GM23338 (cell line): ENCODE results near the gene LYPLAL1. TPM values are rescaled to one million over a fixed set of nuclear protein-coding genes. Genes with fewer than 3 reads are reported as not detected.

Experiments used
- ATAC-seq: fragments of 200-7000 bp; cut with Tn5 transposase; 3 replicates; pipeline ENCODE4 v1.9.1; 2020
- DNase-seq: peaks from one replicate; pipeline ENCODE4 v3.0.0-alpha.2; 2015; ENCODE audit warnings: low spot score
- H2AFZ ChIP-seq: fragments of 200-600 bp; sonication (generic); 2 replicates; pipeline ENCODE4 v1.8.0; 2016; ENCODE audit warnings: antibody characterized with exemption, mild to moderate bottlenecking, moderate library complexity
- H3F3A ChIP-seq: fragments of 200-600 bp; sonication (generic); replicated peaks from 2 replicates; pipeline ENCODE4 v1.8.0; 2017; ENCODE audit warnings: antibody characterized with exemption, mixed run types, low read depth
- H3K27ac ChIP-seq: fragments of 200-600 bp; sonication (generic); 2 replicates; pipeline ENCODE4 v1.6.1; 2016; ENCODE audit warnings: low read depth
- H3K27me3 ChIP-seq: fragments of 200-600 bp; sonication (generic); 2 replicates; pipeline ENCODE4 v1.8.0; 2016; ENCODE audit warnings: mild to moderate bottlenecking, mixed run types, moderate library complexity; ENCODE audit not compliant: insufficient read depth
- H3K36me3 ChIP-seq: fragments of 200-600 bp; sonication (generic); 2 replicates; pipeline ENCODE4 v1.8.0; 2016; ENCODE audit warnings: mild to moderate bottlenecking; ENCODE audit not compliant: insufficient read depth
- H3K4me1 ChIP-seq: fragments of 200-600 bp; sonication (generic); 2 replicates; pipeline ENCODE4 v1.8.0; 2016; ENCODE audit warnings: mild to moderate bottlenecking, moderate library complexity; ENCODE audit not compliant: insufficient read depth
- H3K4me2 ChIP-seq: fragments of 200-600 bp; sonication (generic); 2 replicates; pipeline ENCODE4 v1.7.1; 2017; ENCODE audit warnings: mixed run types
- H3K4me3 ChIP-seq: fragments of 200-600 bp; sonication (generic); 2 replicates; pipeline ENCODE4 v1.6.1; 2016; ENCODE audit warnings: mixed run types
- H3K79me2 ChIP-seq: fragments of 200-600 bp; sonication (generic); replicated peaks from 2 replicates; pipeline ENCODE4 v1.8.0; 2017; ENCODE audit warnings: mild to moderate bottlenecking; ENCODE audit not compliant: insufficient read depth
- H3K9me2 ChIP-seq: fragments of 200-600 bp; sonication (generic); 2 replicates; pipeline ENCODE4 v1.8.0; 2017; ENCODE audit not compliant: insufficient read depth
- H4K20me1 ChIP-seq: fragments of 200-600 bp; sonication (generic); replicated peaks from 2 replicates; pipeline ENCODE4 v1.8.0; 2017; ENCODE audit warnings: mild to moderate bottlenecking; ENCODE audit not compliant: insufficient read depth
- H3K27ac Mint-ChIP-seq: 2 replicates; pipeline ENCODE4 v1.8.0; 2020; ENCODE audit warnings: inconsistent platforms, mild to moderate bottlenecking, moderate library complexity, mixed read lengths
- H3K27me3 Mint-ChIP-seq: 3 replicates; pipeline ENCODE4 v1.8.0; 2022; ENCODE audit warnings: low read depth, mild to moderate bottlenecking, moderate library complexity, mixed read lengths, inconsistent platforms; ENCODE audit not compliant: insufficient read depth, poor library complexity
- H3K36me3 Mint-ChIP-seq: 3 replicates; pipeline ENCODE4 v1.8.0; 2021; ENCODE audit warnings: low read depth, mild to moderate bottlenecking, inconsistent platforms, moderate library complexity, mixed read lengths
- H3K4me1 Mint-ChIP-seq: 3 replicates; pipeline ENCODE4 v1.8.0; 2020; ENCODE audit warnings: mild to moderate bottlenecking, inconsistent platforms, mixed read lengths
- H3K4me3 Mint-ChIP-seq: 3 replicates; pipeline ENCODE4 v1.8.0; 2021; ENCODE audit warnings: moderate library complexity, mild to moderate bottlenecking, inconsistent platforms, mixed read lengths
- H3K9me3 Mint-ChIP-seq: 3 replicates; pipeline ENCODE4 v1.8.0; 2020; ENCODE audit warnings: moderate library complexity, mild to moderate bottlenecking, inconsistent platforms, mixed read lengths
- CREB1 ChIP-seq: fragments of 250-450 bp; sonication (Bioruptor Pico); IDR thresholded peaks from 2 replicates; pipeline ENCODE4 v1.5.0; 2020; ENCODE audit warnings: low read depth, mild to moderate bottlenecking, moderate library complexity
- EZH2 ChIP-seq: fragments of 200-600 bp; sonication (generic); IDR thresholded peaks from one replicate; pipeline ENCODE4 v1.8.0; 2017; ENCODE audit warnings: antibody characterized with exemption, mild to moderate bottlenecking, low read depth; ENCODE audit not compliant: unreplicated experiment
- EZH2phosphoT487 ChIP-seq: fragments of 200-600 bp; sonication (generic); IDR thresholded peaks from one replicate; pipeline ENCODE4 v1.8.1; 2018; ENCODE audit warnings: antibody characterized with exemption; ENCODE audit not compliant: unreplicated experiment
- JUNB ChIP-seq: IDR thresholded peaks from one replicate; pipeline ENCODE4 v1.6.1; 2016; ENCODE audit warnings: antibody characterized with exemption; ENCODE audit not compliant: unreplicated experiment
- NANOG ChIP-seq: IDR thresholded peaks from 2 replicates; pipeline ENCODE4 v1.6.1; 2016; ENCODE audit warnings: antibody characterized with exemption, borderline replicate concordance
- POLR2AphosphoS5 ChIP-seq: IDR thresholded peaks from 2 replicates; pipeline ENCODE4 v1.6.1; 2016; ENCODE audit warnings: antibody characterized with exemption, low read depth
- REST ChIP-seq: IDR thresholded peaks from one replicate; pipeline ENCODE4 v1.6.1; 2018; ENCODE audit warnings: antibody characterized with exemption; ENCODE audit not compliant: unreplicated experiment
- STAT1 ChIP-seq: IDR thresholded peaks from one replicate; pipeline ENCODE4 v1.6.1; 2016; ENCODE audit warnings: antibody characterized with exemption; ENCODE audit not compliant: unreplicated experiment
- ZNF114 ChIP-seq: fragments of 250-450 bp; sonication (Bioruptor Pico); IDR thresholded peaks from 2 replicates; pipeline ENCODE4 v1.5.0; 2020; ENCODE audit warnings: mild to moderate bottlenecking, moderate library complexity
- ZNF331 ChIP-seq: fragments of 250-450 bp; sonication (Bioruptor Pico); IDR thresholded peaks from 2 replicates; pipeline ENCODE4 v1.5.0; 2020; ENCODE audit warnings: low read depth, mild to moderate bottlenecking, moderate library complexity
- ZNF462 ChIP-seq: fragments of 250-450 bp; sonication (Bioruptor Pico); IDR thresholded peaks from 2 replicates; pipeline ENCODE4 v1.5.0; 2020; ENCODE audit warnings: mild to moderate bottlenecking, moderate library complexity
- long read RNA-seq: library from polyadenylated mRNA; unstranded; transcript quantifications from one replicate; pipeline ENCODE4 v2.0.0, GENCODE V29; 2020; ENCODE audit not compliant: unreplicated experiment
- polyA plus RNA-seq: library from polyadenylated mRNA; unstranded; fragments of >200 nt; fragmentation: Nextera tagmentation; extraction: Ambion mirVana; gene quantifications from 2 replicates; pipeline ENCODE4 v1.2.1, GENCODE V29; 2016
- total RNA-seq: library from RNA; depleted of rRNA; stranded (reverse); fragments of >200 nt; shearing (Covaris generic); gene quantifications from 2 replicates; pipeline ENCODE4 v1.2.3, GENCODE V29; 2014; rRNA removed
- TF ChIP-seq, protein P1 (sequence below), 2 experiments: fragments of 200-600 bp in 1 of 2; sonication (generic) in 1 of 2; conservative IDR thresholded peaks; 2 replicates each; pipeline versions ENCODE4 v1.5.1 to v1.6.1; 2016 to 2017; ENCODE audit warnings: antibody characterized with exemption in 2 of 2, low read depth in 2 of 2, mild to moderate bottlenecking in 2 of 2, moderate library complexity in 1 of 2
- TF ChIP-seq, protein P2 (sequence below): IDR thresholded peaks from 2 replicates; pipeline ENCODE4 v1.6.1; 2016; ENCODE audit warnings: antibody characterized with exemption

Gene LYPLAL1
- total RNA-seq (9.9 and 20.5 TPM in 2 replicates), polyA plus RNA-seq (54.7 and 60.2 TPM in 2 replicates)
- long read RNA-seq, transcript LYPLAL1-202 (5 exons, 1,898 nt): major isoform, 8 of 14 reads
- long read RNA-seq, partial matches to known transcripts: 0 of 14 reads
- long read RNA-seq, other reads (novel, unspliced or antisense): 0 of 14 reads

- peak within 1 kb of the TSS; percentile 89 for H3K27ac ChIP-seq
- 0 out of 2 replicates have a peak, but pooled peaks cover 14% of the 10 kb centered on the region for H3K4me1 ChIP-seq
- H3K4me1 Mint-ChIP-seq: peaks cover 18% of the 10 kb centered on the region
- no peaks in the 10 kb centered on the region for H3K27me3 Mint-ChIP-seq
- peak within 1 kb of the TSS; percentile 93 for H3K4me3 Mint-ChIP-seq
- H3K9me2 ChIP-seq: no peaks in the 10 kb centered on the region
- 0 out of 2 replicates have a peak, but pooled peaks cover 4% of the 10 kb centered on the region for H4K20me1 ChIP-seq
- peak; percentile 91 for ATAC-seq
- TF ChIP-seq CREB1 (CRISPR knock-in tag): peak; percentile 72
- TF ChIP-seq ZNF462 (CRISPR knock-in tag): no peak
- TF ChIP-seq ZNF331 (CRISPR knock-in tag): no peak
- TF ChIP-seq, protein P1, sequence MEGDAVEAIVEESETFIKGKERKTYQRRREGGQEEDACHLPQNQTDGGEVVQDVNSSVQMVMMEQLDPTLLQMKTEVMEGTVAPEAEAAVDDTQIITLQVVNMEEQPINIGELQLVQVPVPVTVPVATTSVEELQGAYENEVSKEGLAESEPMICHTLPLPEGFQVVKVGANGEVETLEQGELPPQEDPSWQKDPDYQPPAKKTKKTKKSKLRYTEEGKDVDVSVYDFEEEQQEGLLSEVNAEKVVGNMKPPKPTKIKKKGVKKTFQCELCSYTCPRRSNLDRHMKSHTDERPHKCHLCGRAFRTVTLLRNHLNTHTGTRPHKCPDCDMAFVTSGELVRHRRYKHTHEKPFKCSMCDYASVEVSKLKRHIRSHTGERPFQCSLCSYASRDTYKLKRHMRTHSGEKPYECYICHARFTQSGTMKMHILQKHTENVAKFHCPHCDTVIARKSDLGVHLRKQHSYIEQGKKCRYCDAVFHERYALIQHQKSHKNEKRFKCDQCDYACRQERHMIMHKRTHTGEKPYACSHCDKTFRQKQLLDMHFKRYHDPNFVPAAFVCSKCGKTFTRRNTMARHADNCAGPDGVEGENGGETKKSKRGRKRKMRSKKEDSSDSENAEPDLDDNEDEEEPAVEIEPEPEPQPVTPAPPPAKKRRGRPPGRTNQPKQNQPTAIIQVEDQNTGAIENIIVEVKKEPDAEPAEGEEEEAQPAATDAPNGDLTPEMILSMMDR (conservative IDR thresholded peaks at IDR 0.05; ENCODE audit: low read depth in 2 of 2): peak; percentile 12 to 16; a peak in 2 of 4 replicates
- TF ChIP-seq EZH2: no peak
- TF ChIP-seq, protein P2, sequence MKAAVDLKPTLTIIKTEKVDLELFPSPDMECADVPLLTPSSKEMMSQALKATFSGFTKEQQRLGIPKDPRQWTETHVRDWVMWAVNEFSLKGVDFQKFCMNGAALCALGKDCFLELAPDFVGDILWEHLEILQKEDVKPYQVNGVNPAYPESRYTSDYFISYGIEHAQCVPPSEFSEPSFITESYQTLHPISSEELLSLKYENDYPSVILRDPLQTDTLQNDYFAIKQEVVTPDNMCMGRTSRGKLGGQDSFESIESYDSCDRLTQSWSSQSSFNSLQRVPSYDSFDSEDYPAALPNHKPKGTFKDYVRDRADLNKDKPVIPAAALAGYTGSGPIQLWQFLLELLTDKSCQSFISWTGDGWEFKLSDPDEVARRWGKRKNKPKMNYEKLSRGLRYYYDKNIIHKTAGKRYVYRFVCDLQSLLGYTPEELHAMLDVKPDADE: no peak; the same call in 1 of the 2 replicates
- TF ChIP-seq POLR2AphosphoS5: peak; percentile 92
- no peak for TF ChIP-seq EZH2phosphoT487
- TF ChIP-seq ZNF114 (CRISPR knock-in tag): no peak
- no peak for TF ChIP-seq JUNB
- no peak for TF ChIP-seq STAT1
- no peak for TF ChIP-seq NANOG
- TF ChIP-seq REST: no peak
- H2AFZ ChIP-seq: peak within 1 kb of the TSS; percentile 88; the same call in 1 of the 2 replicates
- no peaks in the 10 kb centered on the region for H3K27me3 ChIP-seq
- H3K79me2 ChIP-seq: peaks cover 12% of the 10 kb centered on the region; the same call in 1 of the 2 replicates
- H3K4me2 ChIP-seq: peak within 1 kb of the TSS; percentile 85
- peak within 1 kb of the TSS; percentile 98 for H3K27ac Mint-ChIP-seq
- H3K36me3 Mint-ChIP-seq: no peaks in the 10 kb centered on the region
- DNase-seq: peak; percentile 87
- H3K9me3 Mint-ChIP-seq: no peaks in the 10 kb centered on the region
- H3K36me3 ChIP-seq: no peaks in the 10 kb centered on the region
- H3K4me3 ChIP-seq: peak within 1 kb of the TSS; percentile 73
- no peaks in the 10 kb centered on the region for H3F3A ChIP-seq
These were observed at the start of gene LYPLAL1 for GRCh38 chr1:219173758-219174459. LYPLAL1 (plus strand) TSS chr1:219173878; CDS start chr1:219173891, 13 bp downstream.
